Small intestine (tissue), 7 donors: Measurements from ENCODE around the gene UBE2F. TPM values are rescaled to one million over a fixed set of nuclear protein-coding genes. Genes with fewer than 3 reads are reported as not detected.

ENCODE experiments used
- DNase-seq, 2 donors: peaks; one replicate each; pipeline versions ENCODE4 v3.0.0 to v3.0.0-alpha.2; 2013
- FAIRE-seq: peaks from 2 replicates; lab custom pipeline; 2012; peaks lifted over from hg19 to GRCh38; lab: Jason Lieb, UNC
- H3K27ac ChIP-seq, 3 donors: one replicate each; pipeline ENCODE4 v1.5.1; 2013; ENCODE audit warnings: low read length in 2 of 3, mild to moderate bottlenecking in 2 of 3, control low read depth in 1 of 3, inconsistent platforms in 1 of 3, low read depth in 1 of 3, moderate library complexity in 1 of 3
- H3K27me3 ChIP-seq, 3 donors: one replicate each; pipeline ENCODE4 v1.6.1; 2013; ENCODE audit warnings: low read length in 3 of 3, inconsistent platforms in 1 of 3; ENCODE audit not compliant: control insufficient read depth in 3 of 3, insufficient read depth in 3 of 3
- H3K36me3 ChIP-seq, 3 donors: one replicate each; pipeline ENCODE4 v1.6.1; 2013; ENCODE audit warnings: low read length in 3 of 3, inconsistent platforms in 1 of 3, low read depth in 1 of 3, mild to moderate bottlenecking in 1 of 3, moderate library complexity in 1 of 3; ENCODE audit not compliant: control insufficient read depth in 3 of 3, insufficient read depth in 2 of 3
- H3K4me1 ChIP-seq, 3 donors: one replicate each; pipeline ENCODE4 v1.6.1; 2013; ENCODE audit warnings: low read length in 2 of 3, inconsistent platforms in 1 of 3, low read depth in 1 of 3, mild to moderate bottlenecking in 1 of 3, moderate library complexity in 1 of 3; ENCODE audit not compliant: control insufficient read depth in 3 of 3, insufficient read depth in 2 of 3
- H3K4me3 ChIP-seq, 3 donors: one replicate each; pipeline ENCODE4 v1.5.1; 2013; ENCODE audit warnings: low read length in 3 of 3, control low read depth in 1 of 3, inconsistent platforms in 1 of 3, low read depth in 1 of 3, mild to moderate bottlenecking in 1 of 3, moderate library complexity in 1 of 3
- H3K9me3 ChIP-seq, 2 donors: one replicate each; pipeline ENCODE4 v1.6.1; 2013; ENCODE audit warnings: low read depth in 1 of 2, low read length in 1 of 2; ENCODE audit not compliant: control insufficient read depth in 2 of 2, insufficient read depth in 1 of 2
- WGBS, 3 donors: extraction: QIAGEN DNeasy Blood & Tissue Kit; methylation state at CpG; one replicate each; pipeline ENCODE4 v1.1.7; 2013; 5-methylcytosine and 5-hydroxymethylcytosine counted together
- polyA plus RNA-seq, 4 donors: library from polyadenylated mRNA; stranded (reverse) in 3 of 4; unstranded in 1 of 4; fragments of 200-250 nt in 3 of 4; fragments of 120-200 nt in 1 of 4; gene quantifications; one replicate each; pipeline versions ENCODE4 v1.2.1 to v1.2.3, GENCODE V29; 2013
- donor health status: healthy with polysubstance abuse.
- donor health status: control.
- donor health status: control.
- donor health status: Bipolar disorder and iron deficiency.
- donor health status: healthy.

The UBE2F gene
- polyA plus RNA-seq, 4 donors = 39.7 to 64.2 (median 54.7) TPM

DNA sequence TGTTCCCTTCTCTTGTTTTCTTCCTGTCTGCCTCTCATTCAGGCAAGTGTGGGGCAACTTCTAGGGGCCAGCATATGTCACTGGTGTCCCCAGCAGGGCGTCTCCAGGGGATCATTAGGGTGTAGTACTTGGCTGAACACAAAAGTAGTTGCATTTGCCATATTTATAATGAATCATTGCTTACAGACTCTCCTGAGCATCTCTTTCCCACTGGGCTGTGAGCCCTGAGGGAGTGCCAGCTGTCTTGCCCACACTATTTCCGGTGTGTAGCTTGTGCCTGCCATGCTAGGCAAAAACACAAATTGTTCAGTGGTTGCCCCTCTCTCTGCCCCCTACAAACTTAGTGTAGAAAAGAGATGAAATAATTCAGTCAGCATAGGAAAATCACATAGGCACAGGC, 53.1 kb downstream of the UBE2F start:
- FAIRE-seq (no peak), DNase-seq (no peak)
- Histone ChIP-seq H3K4me1 (no peaks in the 10 kb centered on the region), H3K36me3 (peaks cover 2 to 31% (median 7%) of the 10 kb centered on the region in 3 donors), H3K4me3 (no peak overlapping the region), H3K27ac (no peak overlapping the region), H3K27me3 (no peaks in the 10 kb centered on the region), H3K9me3 (no peaks in the 10 kb centered on the region)
- 92 to 98% (median 93%) methylated on average over 2 of the region's 2 CpGs for WGBS, 3 donors

DNA sequence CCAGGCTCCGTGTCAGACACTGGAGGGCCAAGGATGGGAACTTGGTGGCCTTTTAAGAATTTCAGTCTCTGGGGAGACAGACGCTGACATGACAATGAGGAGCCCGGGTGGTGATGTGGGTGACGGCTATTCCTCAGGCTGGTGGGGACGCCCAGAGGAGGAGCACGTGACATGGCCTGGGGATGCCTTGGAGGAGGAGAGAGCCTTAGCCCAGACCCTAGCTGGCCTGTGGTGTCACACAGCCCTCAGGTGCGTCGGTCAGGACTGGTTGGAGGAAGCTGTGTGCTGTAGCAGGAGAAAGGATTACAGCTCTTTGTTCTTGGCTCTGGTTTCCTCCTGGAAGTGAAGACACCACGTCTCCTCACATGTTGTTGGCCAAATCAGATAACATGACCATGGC, 54.0 kb downstream of the UBE2F start:
- H3K27ac ChIP-seq = no peak overlapping the region
- DNase-seq (no peak), FAIRE-seq (no peak)
- peaks cover 3 to 36% (median 9%) of the 10 kb centered on the region in 3 donors for H3K36me3 ChIP-seq
- no peaks in the 10 kb centered on the region for H3K4me1 ChIP-seq
- 93 to 95% (median 95%) methylated on average over 9 of the region's 9 CpGs for WGBS, 3 donors
- H3K27me3 ChIP-seq = no peaks in the 10 kb centered on the region
- H3K4me3 ChIP-seq = no peak overlapping the region
- H3K9me3 ChIP-seq = no peaks in the 10 kb centered on the region

DNA sequence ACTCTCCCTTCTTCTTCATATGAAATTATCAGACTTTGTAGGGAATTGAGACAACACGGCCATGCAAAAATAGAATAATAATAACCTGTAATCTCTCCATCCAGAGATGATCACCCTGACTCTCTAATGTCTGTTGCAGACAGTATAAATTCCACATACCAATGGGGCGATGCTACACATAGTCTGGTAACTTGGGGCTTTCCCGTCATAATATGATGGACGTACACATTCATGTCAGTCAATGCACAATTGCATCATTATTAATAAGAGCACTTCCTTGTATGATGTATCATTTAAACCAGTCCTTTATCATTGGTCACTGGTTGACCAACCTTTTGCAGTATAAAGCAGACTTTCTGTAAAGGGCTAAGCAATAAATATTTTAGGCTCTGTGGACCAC, 54.5 kb downstream of the UBE2F start:
- Histone ChIP-seq H3K36me3 (peaks cover 5 to 37% (median 9%) of the 10 kb centered on the region in 3 donors), H3K27ac (no peak overlapping the region), H3K4me3 (no peak overlapping the region), H3K27me3 (no peaks in the 10 kb centered on the region), H3K4me1 (no peaks in the 10 kb centered on the region), H3K9me3 (no peaks in the 10 kb centered on the region)
- FAIRE-seq (no peak), DNase-seq (no peak)
- whole genome bisulfite sequencing, 3 donors = 90 to 92% (median 91%) methylated on average over 4 of the region's 4 CpGs

DNA sequence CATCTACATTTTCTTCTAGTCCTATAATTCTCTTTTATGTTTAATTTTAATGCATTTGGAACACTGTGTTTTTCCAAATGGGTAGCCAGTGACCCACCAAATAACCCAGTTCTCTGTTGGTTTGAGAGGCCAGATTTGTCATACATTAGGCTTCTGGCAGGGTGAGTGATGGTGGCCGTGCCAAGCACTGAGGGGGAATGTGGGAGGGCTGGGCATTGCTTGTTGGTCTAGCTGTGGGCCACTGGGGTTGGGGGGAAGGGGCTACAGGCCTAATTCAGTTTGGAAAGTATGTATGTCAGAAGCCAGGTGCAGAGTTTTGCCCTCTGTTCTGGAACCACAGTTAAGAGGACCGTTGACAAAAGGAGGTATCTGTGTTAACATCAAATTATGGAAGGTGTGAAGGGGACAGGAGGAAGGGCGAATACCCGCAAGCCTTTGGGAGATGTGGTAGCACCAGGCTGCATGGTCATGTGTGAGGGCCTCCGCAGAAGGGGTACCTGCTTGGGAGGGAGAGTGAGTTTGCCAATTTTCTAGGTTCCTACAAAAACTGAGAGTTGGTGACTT, 55.9 kb downstream of the UBE2F start:
- peaks cover 5 to 38% (median 8%) of the 10 kb centered on the region in 3 donors for H3K36me3 ChIP-seq
- no peak overlapping the region for H3K27ac ChIP-seq
- DNase-seq (no peak), FAIRE-seq (no peak)
- no peaks in the 10 kb centered on the region for H3K27me3 ChIP-seq
- WGBS, 3 donors = 87 to 89% (median 88%) methylated on average over 5 of the region's 5 CpGs
- H3K4me3 ChIP-seq = no peak overlapping the region
- no peaks in the 10 kb centered on the region for H3K4me1 ChIP-seq
- no peaks in the 10 kb centered on the region for H3K9me3 ChIP-seq

DNA sequence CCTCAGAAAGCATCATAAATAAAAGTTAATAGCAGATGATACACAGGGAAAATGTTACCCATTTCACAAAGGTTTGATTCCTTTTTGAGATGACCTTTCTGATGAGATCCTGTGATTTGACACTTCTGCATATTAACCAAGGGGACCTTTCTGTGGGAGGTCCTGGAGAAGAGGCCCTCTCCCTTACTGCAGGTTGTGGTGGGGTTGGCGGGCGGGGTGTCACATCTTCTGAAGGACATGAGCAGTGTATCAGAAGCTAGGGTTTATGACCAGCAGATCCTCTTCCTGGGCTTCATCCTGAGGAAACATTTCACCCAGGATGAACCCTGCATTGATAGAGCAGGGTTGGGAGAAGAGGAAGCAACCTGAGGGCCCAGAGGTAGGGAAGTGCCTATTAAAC, 56.8 kb downstream of the UBE2F start:
- FAIRE-seq (no peak), DNase-seq (no peak)
- Histone ChIP-seq H3K36me3 (peaks cover 5 to 39% (median 7%) of the 10 kb centered on the region in 3 donors), H3K9me3 (no peaks in the 10 kb centered on the region), H3K4me3 (no peak overlapping the region), H3K27ac (no peak overlapping the region), H3K4me1 (no peaks in the 10 kb centered on the region), H3K27me3 (no peaks in the 10 kb centered on the region)
- 96 to 100% (median 98%) methylated on average over 2 of the region's 2 CpGs for WGBS, 3 donors

DNA sequence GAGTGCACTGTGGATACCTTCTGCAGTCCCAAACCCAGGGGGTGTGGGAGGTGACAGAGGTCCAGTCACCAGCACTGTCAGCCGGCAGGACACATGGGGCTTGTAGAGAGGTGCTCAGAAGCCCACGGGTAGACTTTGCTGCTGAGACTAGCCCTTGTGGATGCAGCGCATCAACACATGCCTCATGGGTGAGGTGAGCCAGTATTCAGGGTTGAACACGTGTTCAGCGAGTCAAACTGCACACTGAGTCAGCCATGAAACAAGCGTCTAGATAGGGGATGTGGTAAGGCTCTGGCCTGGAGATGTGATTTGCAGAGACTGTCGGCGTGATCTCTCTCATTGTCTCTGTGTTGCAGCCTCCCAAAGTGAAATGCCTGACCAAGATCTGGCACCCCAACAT, 58.2 kb downstream of the UBE2F start:
- peaks cover 5 to 42% (median 5%) of the 10 kb centered on the region in 3 donors for H3K36me3 ChIP-seq
- no peak for FAIRE-seq
- no peaks in the 10 kb centered on the region for H3K9me3 ChIP-seq
- no peaks in the 10 kb centered on the region for H3K27me3 ChIP-seq
- DNase-seq = no peak
- H3K4me1 ChIP-seq = no peaks in the 10 kb centered on the region
- no peak overlapping the region for H3K27ac ChIP-seq
- no peak overlapping the region for H3K4me3 ChIP-seq
- WGBS, 3 donors = 82 to 92% (median 90%) methylated on average over 8 of the region's 8 CpGs

DNA sequence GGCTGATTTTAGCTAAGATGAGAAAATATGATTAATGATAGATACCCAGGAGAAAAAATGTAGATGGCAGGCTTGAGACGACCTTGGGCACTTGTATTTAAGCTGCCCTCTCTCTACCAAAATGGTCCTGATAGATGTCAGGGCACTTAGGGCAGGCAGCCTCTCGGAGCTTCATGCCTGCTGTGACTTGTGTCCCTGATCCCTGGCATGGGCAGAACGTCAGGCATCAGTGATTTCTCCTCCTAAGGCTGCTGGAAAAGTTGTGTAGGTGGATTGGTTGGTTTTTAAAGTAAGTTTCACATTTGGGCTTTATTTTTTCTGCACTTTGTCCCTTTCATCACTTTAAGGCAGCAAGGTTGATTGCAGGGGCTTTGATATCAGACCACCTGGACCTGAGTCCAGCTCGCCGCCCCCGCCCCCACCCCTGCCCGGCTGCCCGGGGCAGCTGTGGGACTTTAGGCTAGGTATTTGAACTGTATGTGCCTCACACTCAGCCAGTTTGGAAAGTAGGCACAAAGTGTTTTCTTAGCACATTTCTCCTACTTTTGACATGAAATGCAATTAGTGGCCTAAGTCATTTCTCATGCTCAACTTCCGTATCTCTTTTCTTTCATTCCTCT, 59.0 kb downstream of the UBE2F start:
- no peak overlapping the region for H3K27ac ChIP-seq
- no peak overlapping the region for H3K4me3 ChIP-seq
- FAIRE-seq (no peak), DNase-seq (no peak)
- 78 to 86% (median 86%) methylated on average over 9 of the region's 9 CpGs for WGBS, 3 donors
- H3K4me1 ChIP-seq = no peaks in the 10 kb centered on the region
- H3K27me3 ChIP-seq = no peaks in the 10 kb centered on the region
- no peaks in the 10 kb centered on the region for H3K9me3 ChIP-seq
- peaks cover 4 to 44% (median 9%) of the 10 kb centered on the region in 3 donors for H3K36me3 ChIP-seq

DNA sequence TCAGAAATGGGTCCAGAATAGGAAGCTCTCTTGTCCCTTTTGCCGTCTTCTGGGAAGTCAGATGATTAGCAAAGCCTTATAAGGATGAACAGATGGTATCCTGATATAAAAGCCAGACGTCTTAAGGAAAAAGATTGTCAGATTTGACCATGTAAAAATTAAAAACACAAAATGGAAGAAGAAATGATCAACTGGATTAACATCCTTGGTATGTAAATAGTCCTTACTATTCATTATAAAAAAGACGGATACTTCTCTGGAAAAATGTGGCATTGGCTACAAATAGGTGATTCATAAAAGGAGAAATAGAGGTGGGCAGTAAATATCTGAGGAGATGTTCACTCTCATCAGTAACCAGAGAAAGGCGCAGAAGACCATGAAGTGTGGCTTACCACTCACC, 60.2 kb downstream of the UBE2F start:
- no peaks in the 10 kb centered on the region for H3K27me3 ChIP-seq
- no peaks in the 10 kb centered on the region for H3K9me3 ChIP-seq
- no peak overlapping the region for H3K4me3 ChIP-seq
- peaks cover 4 to 49% (median 9%) of the 10 kb centered on the region in 3 donors for H3K36me3 ChIP-seq
- 81 to 90% (median 88%) methylated on average over 4 of the region's 4 CpGs for WGBS, 3 donors
- H3K27ac ChIP-seq = no peak overlapping the region
- DNase-seq (no peak), FAIRE-seq (no peak)
- no peaks in the 10 kb centered on the region for H3K4me1 ChIP-seq
